ENCODE measurements around the gene RMC1.
"Not testable (repeated sequence)": the region's sequence is repeated elsewhere in the genome, so short reads cannot be mapped to it uniquely, and the experiment has no call there.

Gene RMC1

DNA sequence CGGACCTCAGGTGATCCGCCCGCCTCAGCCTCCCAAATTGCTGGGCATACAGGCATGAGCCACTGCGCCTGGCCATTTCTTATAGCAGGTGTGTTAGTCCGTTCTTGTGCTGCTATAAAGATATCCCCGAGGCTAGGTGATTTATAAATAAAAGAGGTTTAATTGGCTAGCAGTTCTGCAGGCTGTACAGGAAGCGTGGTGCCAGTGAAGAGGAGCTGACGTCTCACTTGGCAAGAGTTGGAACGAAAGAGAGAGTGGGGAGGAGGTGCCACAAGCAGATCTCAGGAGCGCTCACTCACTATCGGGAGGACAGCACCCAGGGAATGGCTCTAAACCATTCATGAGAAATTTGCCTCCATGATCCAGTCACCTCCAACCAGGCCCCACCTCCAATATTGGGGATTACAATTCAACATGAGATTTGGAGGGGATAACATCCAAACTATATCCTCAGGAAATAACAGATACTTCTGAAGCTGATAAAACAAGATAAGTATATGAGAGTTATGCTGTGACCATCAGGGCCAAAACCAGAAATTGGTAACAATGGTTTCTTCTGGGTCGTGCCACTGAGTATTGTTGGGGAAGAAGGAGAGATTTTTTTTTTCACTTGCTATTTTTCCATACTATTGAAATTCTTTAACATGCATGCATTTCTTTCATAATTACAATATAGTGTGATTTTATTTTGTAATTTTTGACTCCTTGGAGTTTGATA lies 7.4 kb upstream of the RMC1 start:
- DNase-seq (ENCODE audit: low read depth in 2 of 2, low spot score in 1 of 2): no peak

DNA sequence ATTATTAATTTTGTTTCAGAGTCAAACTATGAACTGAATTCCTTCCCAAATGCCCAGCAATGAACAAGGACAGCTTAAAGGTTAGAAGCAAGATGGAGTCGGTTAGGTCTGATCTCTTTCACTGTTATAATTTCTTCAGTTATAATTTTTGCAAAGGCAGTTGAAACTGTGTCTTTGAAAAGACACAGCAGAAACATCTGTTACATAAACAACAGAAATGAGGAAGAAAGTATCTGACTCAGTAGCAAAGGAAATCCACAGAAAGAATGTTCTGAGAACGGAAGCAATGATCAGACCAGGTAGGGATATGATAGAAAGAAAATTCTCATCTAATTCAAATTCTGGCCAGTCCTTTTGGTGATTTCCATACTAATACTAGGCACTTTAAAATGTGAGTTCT lies 5.2 kb upstream of the RMC1 start:
- DNase-seq (ENCODE audit: low read depth in 2 of 2, low spot score in 1 of 2): no peak

DNA sequence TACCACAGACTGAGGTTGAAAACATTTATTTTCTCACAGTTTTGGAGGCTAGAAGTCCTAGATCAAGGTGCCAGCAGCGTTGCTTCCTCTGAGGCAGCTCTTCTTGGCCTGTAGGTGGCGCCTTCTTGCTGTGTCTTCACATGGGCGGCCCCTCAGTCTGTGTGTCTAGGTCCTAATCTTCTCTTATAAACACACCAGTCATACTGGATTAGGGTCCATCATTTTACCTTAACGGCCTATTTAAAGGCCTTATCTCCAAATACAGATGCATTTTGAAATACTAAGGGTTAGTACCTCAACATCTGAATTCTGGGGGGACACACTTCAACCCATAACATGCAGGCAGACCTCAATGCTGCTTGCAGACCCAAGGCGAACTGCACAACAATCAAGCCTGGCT lies 4.4 kb upstream of the RMC1 start:
- DNase-seq (ENCODE audit: low read depth in 2 of 2, low spot score in 1 of 2): peak; percentile 43

DNA sequence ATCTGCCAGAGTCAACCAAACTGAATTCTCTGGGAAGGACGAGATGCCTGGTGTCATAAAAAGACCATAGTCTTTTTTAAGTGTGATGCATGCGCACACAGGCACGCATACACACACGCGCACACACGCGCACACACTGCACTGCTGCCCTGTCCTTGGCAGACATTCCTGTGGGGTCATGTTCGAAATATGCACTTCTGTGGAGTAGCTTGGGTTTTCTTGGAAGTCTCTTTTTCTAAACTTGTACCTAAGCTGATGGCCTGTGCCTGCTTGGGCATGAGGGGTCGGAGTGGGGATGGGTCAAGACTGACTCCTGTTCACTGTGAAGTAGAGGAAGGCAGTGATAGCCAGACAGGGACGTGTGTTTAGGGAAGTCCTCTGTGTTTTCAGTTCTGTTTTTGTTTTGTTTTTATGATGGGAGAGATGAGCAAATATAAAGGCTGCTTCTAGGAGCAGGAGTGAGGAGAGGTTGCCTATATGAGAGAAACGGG lies 4.0 kb upstream of the RMC1 start:
- DNase-seq (ENCODE audit: low read depth in 2 of 2, low spot score in 1 of 2): no peak

DNA sequence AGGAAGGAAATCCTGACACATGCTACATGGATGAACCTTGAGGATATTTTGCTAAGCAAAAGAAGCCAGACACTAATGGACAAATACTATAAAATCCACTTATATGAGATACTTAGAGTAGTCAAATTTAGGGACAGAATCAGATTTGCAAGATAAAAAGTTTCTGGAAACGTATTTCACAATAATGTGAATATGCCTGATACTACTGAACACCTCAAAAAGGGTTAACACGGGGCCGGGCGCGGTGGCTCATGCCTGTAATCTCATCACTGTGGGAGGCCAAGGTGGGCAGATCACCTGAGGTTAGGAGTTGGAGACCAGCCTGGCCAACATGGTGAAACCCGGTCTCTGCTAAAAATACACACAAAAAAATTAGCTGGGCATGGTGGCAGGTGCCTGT lies 1.7 kb upstream of the RMC1 start:
- DNase-seq (ENCODE audit: low read depth in 2 of 2, low spot score in 1 of 2): no peak

DNA sequence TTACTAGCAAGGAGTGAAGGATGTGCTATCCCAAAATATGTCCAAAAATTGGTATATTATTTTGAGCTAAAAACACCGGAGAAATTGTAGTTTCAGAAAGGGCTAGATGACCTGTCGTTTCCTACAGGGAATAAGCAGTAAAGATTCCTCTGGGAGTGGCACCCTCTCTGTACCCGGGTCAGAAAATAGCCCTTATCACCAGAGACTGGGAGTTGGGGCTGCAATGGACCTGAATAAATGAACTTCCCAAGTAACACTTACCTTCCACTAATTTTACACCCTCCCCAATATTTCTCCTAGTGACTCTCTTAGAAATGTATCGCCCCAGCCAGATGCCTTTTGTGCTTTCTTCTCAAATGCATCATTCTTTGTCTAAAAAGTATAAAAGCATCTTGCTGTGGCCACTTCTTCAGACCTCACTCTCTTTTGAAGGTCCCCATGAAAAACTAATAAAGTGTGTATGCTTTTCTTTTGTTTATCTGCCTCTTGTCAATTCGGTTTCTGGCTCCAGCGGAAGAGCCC lies 734 bp upstream of the RMC1 start:
- DNase-seq (ENCODE audit: low read depth in 2 of 2, low spot score in 1 of 2): no peak

DNA sequence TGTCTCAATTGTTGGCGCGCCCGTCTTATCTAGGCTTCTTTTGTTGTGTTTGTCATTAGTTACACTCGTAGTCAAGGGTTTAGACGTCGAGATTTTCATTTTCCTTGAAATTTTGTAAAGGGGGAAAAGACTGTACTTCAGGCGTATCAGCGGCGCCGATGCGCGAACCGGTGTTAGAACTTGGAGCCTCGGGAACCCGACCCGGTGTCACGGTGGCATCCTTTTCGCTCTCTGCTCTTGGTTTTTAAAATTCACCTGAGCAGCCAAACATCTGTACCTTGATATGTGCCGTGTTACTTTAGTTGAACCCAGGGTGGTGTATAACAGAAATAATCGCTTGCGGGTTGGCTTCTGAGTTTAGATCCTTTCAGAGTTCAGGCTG lies 643 bp downstream of the RMC1 start:
- no peak for DNase-seq (ENCODE audit: low read depth in 2 of 2, low spot score in 1 of 2)

DNA sequence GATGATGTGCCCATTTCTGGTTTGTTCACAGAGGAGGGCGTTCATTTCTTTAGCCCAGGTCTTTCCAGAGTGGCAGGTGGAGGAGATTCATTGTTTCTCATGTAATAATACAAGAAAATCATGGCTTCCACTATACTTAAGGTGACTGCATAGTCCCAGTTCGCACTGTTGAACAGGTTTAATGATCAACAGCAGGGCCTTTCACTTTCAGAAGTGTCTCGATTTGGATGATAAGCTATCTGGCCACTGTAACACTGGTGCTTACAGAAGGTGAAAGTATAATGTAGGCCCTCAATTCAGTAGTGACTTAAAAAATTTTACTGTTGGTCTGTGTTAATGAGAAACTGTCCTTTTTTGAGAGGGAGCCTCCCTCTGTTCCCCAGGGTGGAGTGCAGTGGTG lies 1.4 kb downstream of the RMC1 start:
- no peak for DNase-seq (ENCODE audit: low read depth in 2 of 2, low spot score in 1 of 2)

DNA sequence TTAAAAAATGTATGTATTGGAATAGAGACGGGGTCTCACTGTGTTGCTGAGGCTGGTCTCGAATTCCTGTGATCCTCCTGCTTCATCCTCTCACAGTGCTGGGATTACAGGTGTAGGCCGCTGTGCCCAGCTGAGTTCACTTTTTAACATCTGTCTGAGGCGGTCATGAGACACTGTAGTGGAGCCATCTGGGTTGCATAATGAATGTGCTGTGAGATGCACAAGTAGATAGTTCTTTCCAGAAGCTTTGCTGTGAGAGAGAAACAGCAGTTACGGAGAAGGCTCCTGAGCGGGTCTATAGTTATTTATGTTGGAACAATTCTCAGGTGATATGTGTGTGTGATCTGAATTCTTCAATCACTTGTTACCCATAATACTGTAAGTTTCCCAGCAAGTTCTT lies 3.1 kb downstream of the RMC1 start:
- DNase-seq (ENCODE audit: low read depth in 2 of 2, low spot score in 1 of 2): no peak

DNA sequence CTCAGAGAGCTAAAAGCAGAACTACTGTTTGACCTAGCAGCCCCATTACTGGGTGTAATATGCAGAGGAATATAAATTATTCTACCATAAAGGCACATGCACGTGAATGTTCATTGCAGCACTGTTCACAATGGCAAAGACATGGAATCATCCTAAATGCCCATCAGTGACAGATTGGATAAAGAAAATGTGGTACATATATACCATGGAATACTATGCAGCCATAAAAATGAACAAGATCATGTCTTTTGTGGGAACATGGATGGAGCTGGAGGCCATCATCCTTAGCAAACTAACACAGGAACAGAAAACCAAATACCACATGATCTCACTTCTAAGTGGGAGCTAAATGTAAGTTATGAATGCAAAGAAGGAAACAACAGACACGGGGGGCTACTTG lies 7.6 kb downstream of the RMC1 start:
- not testable (repeated sequence) for DNase-seq (ENCODE audit: low read depth in 2 of 2, low spot score in 1 of 2)

DNA sequence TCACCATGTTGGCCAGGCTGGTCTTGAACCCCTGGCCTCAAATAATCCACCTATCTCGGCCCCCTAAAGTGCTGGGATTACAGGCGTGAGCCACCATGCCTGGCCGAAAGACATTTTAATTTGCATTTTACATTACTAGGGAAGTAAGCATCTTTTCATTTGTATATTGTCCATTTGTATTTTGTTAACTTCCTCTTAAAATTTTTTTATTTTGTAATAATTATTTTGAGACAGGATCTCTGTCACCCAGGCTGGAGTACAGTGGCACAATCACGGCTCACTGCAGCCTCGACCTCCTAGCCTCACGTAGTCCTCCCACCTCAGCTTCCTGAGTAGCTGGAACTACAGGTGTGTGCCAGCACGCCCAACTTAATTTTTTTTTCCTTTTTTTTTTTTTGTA lies 8.9 kb downstream of the RMC1 start:
- DNase-seq (ENCODE audit: low read depth in 2 of 2, low spot score in 1 of 2): not testable (repeated sequence)

DNA sequence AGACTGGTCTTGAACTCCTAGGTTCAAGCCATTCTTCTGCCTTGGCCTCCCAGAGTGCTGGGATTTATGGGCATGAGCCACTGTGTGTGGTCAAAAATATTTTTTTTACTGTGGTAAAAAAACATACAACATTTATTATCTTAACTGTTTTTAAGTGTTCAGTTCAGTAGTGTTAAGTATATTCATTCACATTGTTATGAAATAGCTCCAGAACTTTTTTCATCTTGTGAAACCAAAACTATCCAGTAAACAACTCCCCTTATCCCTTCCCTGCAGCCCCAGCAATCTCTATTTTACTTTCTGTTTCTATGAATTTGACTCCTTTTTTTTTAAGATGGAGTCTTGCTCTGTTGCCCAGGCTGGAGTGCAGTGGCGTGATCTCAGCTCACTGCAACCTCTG lies 9.3 kb downstream of the RMC1 start:
- DNase-seq (ENCODE audit: low read depth in 2 of 2, low spot score in 1 of 2): no peak

DNA sequence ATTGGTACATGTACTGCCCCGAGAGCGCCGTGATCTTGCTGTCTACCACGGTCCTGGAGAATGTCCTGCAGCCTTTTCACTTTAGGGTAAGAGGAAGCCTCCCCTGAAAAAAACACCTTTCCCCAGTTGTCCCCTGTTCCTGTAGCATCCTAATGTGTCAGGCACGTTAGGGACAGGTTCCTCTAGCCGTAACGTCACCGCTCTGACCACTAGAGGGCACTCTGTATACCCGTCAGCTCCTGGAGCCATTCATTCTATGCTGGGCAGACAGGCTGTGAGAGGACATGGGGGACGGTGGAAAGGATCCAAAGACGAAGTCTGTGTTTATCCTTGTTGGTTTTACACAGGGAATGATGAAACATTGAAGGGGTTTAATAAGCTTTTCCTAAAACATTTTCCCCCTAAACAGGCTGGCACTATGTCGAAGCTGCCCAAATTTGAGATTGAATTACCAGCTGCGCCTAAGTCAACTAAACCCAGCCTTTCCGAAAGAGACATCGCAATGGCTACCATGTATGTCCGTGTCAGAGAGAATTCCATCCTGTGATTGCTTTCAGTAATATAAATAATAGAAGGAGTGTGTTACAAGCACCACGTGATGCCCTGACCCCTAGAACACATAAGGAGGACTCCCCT lies 12.7 kb downstream of the RMC1 start:
- peak; percentile 55 to 56 for DNase-seq (ENCODE audit: low read depth in 2 of 2, low spot score in 1 of 2)

DNA sequence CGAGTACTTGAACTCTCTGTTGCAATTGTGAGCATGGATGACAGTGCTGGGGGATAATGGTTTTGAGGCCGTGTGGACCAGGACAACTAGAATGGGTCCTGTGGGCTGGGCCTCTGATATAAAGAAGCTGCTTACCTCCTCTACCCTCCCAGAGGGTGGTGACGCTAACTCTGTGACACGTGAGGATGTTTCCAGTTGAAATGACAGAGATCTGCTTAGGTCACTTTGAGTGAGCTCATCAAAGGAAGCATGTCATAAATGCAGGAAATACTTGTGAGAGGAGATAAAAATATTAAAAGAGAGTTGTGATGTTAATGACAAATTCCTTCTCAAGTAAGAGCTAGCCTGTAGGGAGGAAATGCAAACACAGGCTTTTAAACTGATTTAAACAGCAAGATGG lies 16.4 kb downstream of the RMC1 start:
- no peak for DNase-seq (ENCODE audit: low read depth in 2 of 2, low spot score in 1 of 2)

DNA sequence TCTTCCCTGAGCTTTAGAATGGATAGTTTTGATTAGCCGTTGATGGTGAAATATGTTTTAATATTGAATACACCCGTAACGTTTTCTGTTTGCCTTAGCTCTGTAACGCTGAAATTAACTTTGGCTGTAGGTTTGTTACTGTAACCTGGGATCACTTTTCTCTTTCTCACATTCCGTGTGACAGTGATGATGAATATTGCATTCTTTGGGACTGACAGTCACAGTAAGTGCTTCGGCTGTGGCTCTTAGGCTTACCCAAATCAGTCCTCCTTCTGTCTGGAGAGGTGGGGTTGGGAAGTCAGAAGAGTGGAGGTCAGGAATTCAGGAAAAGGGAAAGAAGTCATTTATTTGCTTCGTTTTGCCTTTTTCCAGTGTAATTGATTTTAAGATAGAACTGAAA lies 18.0 kb downstream of the RMC1 start:
- DNase-seq (ENCODE audit: low read depth in 2 of 2, low spot score in 1 of 2): no peak

DNA sequence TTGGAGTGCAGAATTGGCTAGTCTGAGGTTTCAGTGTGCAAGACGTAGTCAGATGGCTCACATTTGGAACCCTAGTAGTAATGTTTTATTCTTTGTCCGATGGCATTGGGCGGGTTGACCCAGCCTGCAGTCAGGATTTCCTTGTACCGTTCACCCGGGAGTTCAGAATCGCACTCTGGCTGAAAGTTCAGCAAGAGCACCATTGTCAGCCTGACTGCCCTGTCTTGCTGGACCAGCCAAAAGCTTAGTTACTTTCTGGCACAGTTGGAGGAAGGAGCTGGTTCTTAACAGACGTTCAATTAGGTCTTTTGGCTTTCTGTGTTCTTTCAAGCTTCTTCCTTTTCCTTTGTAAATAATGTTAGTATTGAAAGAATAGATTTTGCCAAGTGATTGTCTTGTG lies 18.6 kb downstream of the RMC1 start:
- DNase-seq (ENCODE audit: low read depth in 2 of 2, low spot score in 1 of 2): no peak

DNA sequence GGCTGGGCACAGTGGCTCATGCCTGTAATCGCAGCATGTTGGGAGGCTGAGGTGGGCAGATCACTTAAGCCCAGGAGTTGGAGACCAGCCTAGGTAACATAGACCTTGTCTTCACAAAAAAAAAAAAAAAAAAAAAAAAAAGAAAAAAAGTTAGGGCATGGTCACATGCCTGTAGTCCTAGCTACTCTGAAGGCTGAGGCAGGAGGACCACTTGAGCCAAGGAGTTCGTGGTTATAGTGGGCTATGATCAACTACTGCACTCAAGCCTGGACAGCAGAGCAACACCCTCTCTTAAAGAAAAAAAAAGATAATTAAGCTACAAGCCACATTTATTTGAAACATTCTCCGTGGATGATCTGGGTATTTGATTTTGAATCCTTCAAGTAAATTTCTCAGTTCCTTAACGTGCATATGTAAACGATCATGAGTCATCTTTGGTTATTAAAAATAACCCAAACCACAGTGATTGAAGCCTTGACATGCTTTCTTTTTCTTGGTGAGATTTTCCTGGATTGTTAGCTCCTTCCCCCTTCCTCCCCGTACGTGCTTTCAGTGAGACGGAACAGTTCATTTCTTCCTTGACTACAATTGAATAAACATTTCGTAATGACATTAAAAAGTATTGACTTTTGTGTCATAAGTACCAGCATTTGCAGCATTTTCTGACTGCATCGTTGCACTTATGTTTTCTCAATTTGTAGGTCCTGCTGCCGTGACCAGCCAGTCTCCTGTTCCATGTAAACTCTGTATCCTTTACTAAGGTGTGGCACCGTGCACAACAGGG lies 20.3 kb downstream of the RMC1 start:
- DNase-seq (ENCODE audit: low read depth in 2 of 2, low spot score in 1 of 2): no peak

DNA sequence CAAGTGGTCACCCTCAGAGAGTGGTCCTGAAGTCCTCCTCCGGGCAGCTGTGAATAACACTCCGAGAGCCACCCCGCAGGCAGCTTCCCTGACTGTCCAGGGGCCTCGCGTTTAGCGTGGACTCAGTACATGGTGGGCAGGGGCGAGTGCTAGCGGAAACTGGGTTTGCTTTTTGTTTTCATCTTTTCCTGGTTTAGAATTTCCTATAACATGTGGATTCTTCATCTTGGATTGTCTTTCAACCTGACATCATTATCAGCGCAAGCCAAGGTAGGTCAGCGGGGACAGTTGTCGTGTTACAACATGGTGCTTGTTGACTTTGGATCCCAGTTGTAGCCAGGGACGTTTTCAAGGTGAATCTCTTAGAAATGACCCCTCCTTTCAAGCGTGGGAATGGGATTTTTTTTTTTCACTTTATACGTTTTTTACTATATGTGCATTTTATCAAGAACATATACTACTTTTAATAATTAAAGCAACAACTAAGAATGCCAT lies 20.9 kb downstream of the RMC1 start:
- no peak for DNase-seq (ENCODE audit: low read depth in 2 of 2, low spot score in 1 of 2)

DNA sequence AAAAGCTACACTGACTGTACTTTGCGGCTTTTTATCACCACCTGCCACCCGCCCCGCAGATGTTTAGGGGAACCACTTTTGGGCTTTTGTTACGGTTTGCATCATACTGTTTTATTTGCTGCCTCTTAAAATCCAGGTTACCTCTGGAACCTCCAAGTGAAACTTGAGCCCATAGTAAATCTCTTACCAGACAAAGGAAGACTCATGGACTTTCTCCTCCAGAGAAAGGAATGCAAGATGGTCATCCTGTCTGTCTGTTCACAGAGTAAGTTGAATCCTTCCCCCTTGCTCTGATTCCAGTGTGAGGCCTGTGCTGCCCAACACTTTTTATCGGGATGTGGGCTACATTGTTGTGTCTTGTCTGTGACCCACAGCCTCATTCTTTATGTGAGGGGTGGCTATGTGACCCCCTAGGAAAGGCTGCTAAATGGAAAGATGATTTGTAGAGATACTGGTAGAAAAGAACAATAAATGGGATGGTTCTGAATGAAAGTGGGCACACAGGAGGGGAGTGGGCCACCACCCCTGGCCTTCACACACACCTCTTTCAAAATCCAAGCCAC lies 23.3 kb downstream of the RMC1 start:
- DNase-seq (ENCODE audit: low read depth in 2 of 2, low spot score in 1 of 2): no peak

DNA sequence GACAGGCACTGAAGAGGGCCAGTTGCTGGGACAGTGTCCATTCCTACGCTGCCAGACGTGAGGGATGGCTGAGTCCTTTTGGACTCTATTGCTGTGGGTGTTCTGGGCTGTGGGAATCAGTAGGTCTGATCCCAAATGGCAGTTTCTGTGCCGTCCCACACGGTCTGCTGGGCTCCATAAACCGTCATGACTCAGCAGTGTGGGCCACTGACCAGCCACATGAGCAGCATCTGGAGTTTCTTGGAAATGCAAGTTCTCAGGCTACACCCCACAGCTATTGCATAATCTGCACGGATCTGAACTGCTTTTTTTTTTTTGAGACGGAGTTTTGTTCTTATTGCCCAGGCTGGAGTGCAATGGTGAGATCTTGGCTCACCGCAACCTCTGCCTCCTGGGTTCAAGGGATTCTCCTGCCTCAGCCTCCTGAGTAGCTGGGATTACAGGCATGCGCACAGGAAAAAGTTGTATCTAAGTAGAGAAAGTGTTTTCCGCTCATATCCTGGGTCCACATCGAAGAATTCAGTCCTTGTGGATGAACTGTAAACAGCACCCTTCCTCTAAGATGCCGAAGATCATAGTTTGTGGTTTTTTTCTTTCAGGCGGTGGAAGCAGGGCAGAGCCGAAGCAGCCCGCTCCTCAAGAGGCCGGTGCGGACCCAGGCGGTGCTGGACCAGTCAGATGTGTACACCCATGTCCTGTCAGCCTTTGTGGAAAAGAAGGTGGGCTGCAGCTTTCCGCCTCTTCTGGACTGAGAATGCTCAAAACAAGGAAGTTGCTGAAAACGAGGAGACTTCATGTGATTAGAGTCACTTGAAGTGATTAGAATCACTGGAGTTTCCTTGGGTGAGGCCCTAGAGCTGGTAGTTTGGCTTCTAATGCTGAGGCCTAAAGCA lies 25.5 kb downstream of the RMC1 start:
- DNase-seq (ENCODE audit: low read depth in 2 of 2, low spot score in 1 of 2): no peak

DNA sequence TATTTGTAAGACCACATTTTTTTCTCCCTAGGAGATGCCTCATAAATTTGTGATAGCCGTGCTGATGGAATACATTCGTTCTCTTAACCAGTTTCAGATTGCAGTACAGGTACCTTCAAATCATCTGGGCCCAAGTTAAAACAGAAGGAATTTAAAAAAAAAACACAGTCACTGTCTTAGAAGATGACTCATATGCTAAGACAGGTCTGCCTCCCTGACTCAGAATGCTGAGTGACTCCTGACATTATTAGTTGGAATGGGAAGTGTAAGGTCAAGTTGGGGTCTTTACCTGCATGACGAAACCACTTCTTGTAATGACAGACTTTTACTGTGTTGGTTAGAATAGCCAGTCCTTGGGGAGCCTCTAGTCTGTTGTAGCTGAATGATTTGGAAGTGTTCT lies 26.3 kb downstream of the RMC1 start:
- no peak for DNase-seq (ENCODE audit: low read depth in 2 of 2, low spot score in 1 of 2)
